ENCODE data around the gene COL4A2.
"Not testable (repeated sequence)": the region's sequence is repeated elsewhere in the genome, so short reads cannot be mapped to it uniquely, and the experiment has no call there.

Gene COL4A2

GRCh38 chr13:110496281-110496680 lies 189.2 kb downstream of the COL4A2 start:
- DNase-seq (ENCODE audit: low spot score): no peak

GRCh38 chr13:110497003-110497402 lies 189.9 kb downstream of the COL4A2 start:
- DNase-seq (ENCODE audit: low spot score): no peak

- DNase-seq (ENCODE audit: low spot score): not testable (repeated sequence)
Measured at GRCh38 chr13:110497896-110498295, 190.8 kb downstream of the COL4A2 start.

GRCh38 chr13:110498327-110498726 lies 191.2 kb downstream of the COL4A2 start:
- DNase-seq (ENCODE audit: low spot score): no peak

- DNase-seq (ENCODE audit: low spot score): no peak
Measured at GRCh38 chr13:110498765-110499164, 191.7 kb downstream of the COL4A2 start.

GRCh38 chr13:110499621-110500281 lies 192.7 kb downstream of the COL4A2 start:
- no peak for DNase-seq (ENCODE audit: low spot score)

GRCh38 chr13:110500341-110500740 lies 193.3 kb downstream of the COL4A2 start:
- DNase-seq (ENCODE audit: low spot score): no peak

- DNase-seq (ENCODE audit: low spot score): no peak
Measured at GRCh38 chr13:110501188-110501587, 194.1 kb downstream of the COL4A2 start.

- no peak for DNase-seq (ENCODE audit: low spot score)
Measured at GRCh38 chr13:110503037-110503901, 196.2 kb downstream of the COL4A2 start.

- DNase-seq (ENCODE audit: low spot score): no peak
Measured at GRCh38 chr13:110503979-110504499, 197.0 kb downstream of the COL4A2 start.

GRCh38 chr13:110505594-110505993 lies 198.5 kb downstream of the COL4A2 start:
- no peak for DNase-seq (ENCODE audit: low spot score)

- DNase-seq (ENCODE audit: low spot score): no peak
Measured at GRCh38 chr13:110506396-110506795, 199.3 kb downstream of the COL4A2 start.

GRCh38 chr13:110506859-110507566 lies 199.9 kb downstream of the COL4A2 start:
- DNase-seq (ENCODE audit: low spot score): no peak

GRCh38 chr13:110507678-110508381 lies 200.7 kb downstream of the COL4A2 start:
- no peak for DNase-seq (ENCODE audit: low spot score)

GRCh38 chr13:110509478-110509926 lies 202.4 kb downstream of the COL4A2 start:
- no peak for DNase-seq (ENCODE audit: low spot score)

GRCh38 chr13:110509971-110510786 lies 203.1 kb downstream of the COL4A2 start:
- no peak for DNase-seq (ENCODE audit: low spot score)

- no peak for DNase-seq (ENCODE audit: low spot score)
Measured at GRCh38 chr13:110511509-110512181, 204.6 kb downstream of the COL4A2 start.

- no peak for DNase-seq (ENCODE audit: low spot score)
Measured at GRCh38 chr13:110512198-110512740, 205.2 kb downstream of the COL4A2 start.

GRCh38 chr13:110516500-110516899 lies 209.4 kb downstream of the COL4A2 start:
- DNase-seq (ENCODE audit: low spot score): no peak

Measured in CD4-positive, alpha-beta T cell treated with Interleukin-15 for 4 hours (primary cell).